ENCODE measurements around the gene S100A2. TPM values are rescaled to one million over a fixed set of nuclear protein-coding genes. Genes with fewer than 3 reads are reported as not detected.

The S100A2 gene
- polyA plus RNA-seq, 3 donors: 0.32 TPM; not detected in 2

GRCh38 chr1:153560241-153560640 is 5.4 kb downstream of the S100A2 start:
- Mint-ChIP-seq H3K36me3 (no peaks in the 10 kb centered on the region), H3K9me3 (no peaks in the 10 kb centered on the region), H3K4me1 (peaks cover 35% of the 10 kb centered on the region), H3K27ac (no peak overlapping the region), H3K27me3 (ENCODE audit: low read depth in 3 of 3) (peaks cover 0 to 2% (median 2%) of the 10 kb centered on the region in 3 donors), H3K4me3 (no peak overlapping the region)
- Histone ChIP-seq H4K20me1 (ENCODE audit: insufficient read depth, low read length) (no peaks in the 10 kb centered on the region), H3K4me3 (replicated peaks in 1 of 3; ENCODE audit: low read depth in 2 of 3, low read length in 3 of 3) (no peak overlapping the region), H3K4me1 (ENCODE audit: control insufficient read depth in 1 of 2, insufficient read depth in 2 of 2, low read length in 2 of 2) (peaks cover 26 to 33% of the 10 kb centered on the region in 2 donors), H3K36me3 (replicated peaks in 1 of 2; ENCODE audit: control insufficient read depth in 1 of 2, insufficient read depth in 2 of 2, low read length in 2 of 2) (no peaks in the 10 kb centered on the region), H3K9me3 (replicated peaks in 1 of 2; ENCODE audit: control insufficient read depth in 1 of 2, insufficient read depth in 1 of 2, low read length in 2 of 2) (no peaks in the 10 kb centered on the region), H3K79me2 (ENCODE audit: insufficient read depth, low read length) (no peaks in the 10 kb centered on the region), H3K4me2 (replicated peaks; ENCODE audit: extremely low read depth, low read length, poor library complexity, severe bottlenecking) (no peak overlapping the region), H3K9ac (ENCODE audit: insufficient read depth, low read length, poor library complexity, severe bottlenecking) (no peak overlapping the region), H3K27me3 (ENCODE audit: control insufficient read depth in 2 of 2, insufficient read depth in 2 of 2, low read length in 2 of 2) (no peaks in the 10 kb centered on the region), H2AFZ (ENCODE audit: insufficient read depth, low read depth, low read length, poor library complexity, severe bottlenecking) (no peak overlapping the region), H3K27ac (ENCODE audit: low read depth in 1 of 2, low read length in 2 of 2) (no peak overlapping the region)
- WGBS (ENCODE audit: insufficient coverage): no CpG with 5 or more reads among the region's 2 CpGs
- intact Hi-C loops (cut with micrococcal nuclease): no loop called here
- DNase-seq: no peak
- TF ChIP-seq CTCF (IDR thresholded peaks at IDR 0.05): no peak

GRCh38 chr1:153557877-153558276 is 7.8 kb downstream of the S100A2 start:
- Histone ChIP-seq H3K4me2 (replicated peaks; ENCODE audit: extremely low read depth, low read length, poor library complexity, severe bottlenecking) (no peak overlapping the region), H3K27ac (ENCODE audit: low read depth in 1 of 2, low read length in 2 of 2) (no peak overlapping the region), H3K9me3 (replicated peaks in 1 of 2; ENCODE audit: control insufficient read depth in 1 of 2, insufficient read depth in 1 of 2, low read length in 2 of 2) (no peaks in the 10 kb centered on the region), H3K9ac (ENCODE audit: insufficient read depth, low read length, poor library complexity, severe bottlenecking) (no peak overlapping the region), H3K4me1 (ENCODE audit: control insufficient read depth in 1 of 2, insufficient read depth in 2 of 2, low read length in 2 of 2) (peaks cover 25 to 32% of the 10 kb centered on the region in 2 donors), H3K27me3 (ENCODE audit: control insufficient read depth in 2 of 2, insufficient read depth in 2 of 2, low read length in 2 of 2) (no peaks in the 10 kb centered on the region), H2AFZ (ENCODE audit: insufficient read depth, low read depth, low read length, poor library complexity, severe bottlenecking) (no peak overlapping the region), H3K4me3 (replicated peaks in 1 of 3; ENCODE audit: low read depth in 2 of 3, low read length in 3 of 3) (no peak overlapping the region), H3K36me3 (replicated peaks in 1 of 2; ENCODE audit: control insufficient read depth in 1 of 2, insufficient read depth in 2 of 2, low read length in 2 of 2) (no peaks in the 10 kb centered on the region), H4K20me1 (ENCODE audit: insufficient read depth, low read length) (no peaks in the 10 kb centered on the region), H3K79me2 (ENCODE audit: insufficient read depth, low read length) (no peaks in the 10 kb centered on the region)
- Mint-ChIP-seq H3K4me3 (no peak overlapping the region), H3K27me3 (ENCODE audit: low read depth in 3 of 3) (peaks cover 1 to 2% (median 2%) of the 10 kb centered on the region in 3 donors), H3K9me3 (no peaks in the 10 kb centered on the region), H3K27ac (no peak overlapping the region), H3K4me1 (peaks cover 35% of the 10 kb centered on the region), H3K36me3 (peaks cover 0 to 4% of the 10 kb centered on the region in 2 donors)
- WGBS (ENCODE audit: insufficient coverage): no CpG with 5 or more reads among the region's 3 CpGs
- no peak for DNase-seq
- intact Hi-C loops (cut with micrococcal nuclease): no loop called here
- no peak for TF ChIP-seq CTCF (IDR thresholded peaks at IDR 0.05)

All from CD14-positive monocyte (primary cell).